HEK293 (cell line): ENCODE data around the gene SPATA33.
"Not testable (repeated sequence)": the region's sequence is repeated elsewhere in the genome, so short reads cannot be mapped to it uniquely, and the experiment has no call there.

ENCODE experiments used
- CTCF ChIA-PET: fragments of 350-600 bp; formaldehyde crosslinking; extraction: SDS; loops from one replicate; lab custom pipeline; 2021; ENCODE audit warnings: antibody characterized with exemption; lab: Yijun Ruan, JAX
- POLR2A ChIA-PET: fragments of 300-600 bp; formaldehyde crosslinking; extraction: SDS; loops from one replicate; lab custom pipeline; 2020; ENCODE audit warnings: antibody characterized with exemption, inconsistent platforms; lab: Yijun Ruan, JAX
- H3K27ac ChIP-seq: fragments of 200-500 bp; sonication (Bioruptor generic); 2 replicates; pipeline ENCODE4 v1.5.1; 2014; ENCODE audit warnings: low read depth, low read length, control low read depth, inconsistent platforms; ENCODE audit errors: extremely low read depth
- H3K36me3 ChIP-seq, 2 experiments: fragments of 200-500 bp in 1 of 2; sonication (Bioruptor generic) in 1 of 2; 1 replicate in 1 of 2; 2 replicates in 1 of 2; pipeline ENCODE4 v1.5.1; 2014 to 2017; ENCODE audit warnings: inconsistent platforms in 2 of 2, low read length in 2 of 2; ENCODE audit not compliant: control insufficient read depth in 2 of 2, insufficient read depth in 1 of 2
- H3K4me1 ChIP-seq: fragments of 200-500 bp; sonication (Bioruptor generic); 2 replicates; pipeline ENCODE4 v1.5.1; 2014; ENCODE audit warnings: mild to moderate bottlenecking, low read length, inconsistent platforms; ENCODE audit not compliant: control insufficient read depth, insufficient read depth
- H3K4me3 ChIP-seq: 2 replicates; pipeline ENCODE4 v1.5.1; 2011; ENCODE audit warnings: low read depth, mild to moderate bottlenecking, control low read depth, low read length, moderate library complexity
- H3K9me3 ChIP-seq: fragments of 200-500 bp; sonication (Bioruptor generic); 2 replicates; pipeline ENCODE4 v1.5.1; 2014; ENCODE audit warnings: low read depth, low read length, inconsistent platforms; ENCODE audit not compliant: control insufficient read depth, insufficient read depth
- HOXD13 ChIP-seq: sonication (generic); formaldehyde crosslinking; IDR thresholded peaks from 2 replicates; pipeline ENCODE4 v1.8.0; 2022; ENCODE audit warnings: missing genetic modification reagents, borderline replicate concordance
- INSM2 ChIP-seq: fragments of 450-650 bp; formaldehyde crosslinking; IDR thresholded peaks from 2 replicates; pipeline ENCODE4 v1.5.1; 2016; ENCODE audit warnings: missing biosample characterization, missing genetic modification characterization
- KLF17 ChIP-seq: fragments of 450-650 bp; formaldehyde crosslinking; IDR thresholded peaks from 2 replicates; pipeline ENCODE4 v1.5.1; 2016; ENCODE audit warnings: missing biosample characterization, missing genetic modification characterization
- KLF7 ChIP-seq: fragments of 450-650 bp; formaldehyde crosslinking; IDR thresholded peaks from 2 replicates; pipeline ENCODE4 v1.5.1; 2016; ENCODE audit warnings: missing biosample characterization, missing genetic modification characterization, borderline replicate concordance
- MEIS1 ChIP-seq: sonication (generic); formaldehyde crosslinking; IDR thresholded peaks from 2 replicates; pipeline ENCODE4 v1.8.1; 2022; ENCODE audit warnings: missing genetic modification reagents, mild to moderate bottlenecking, borderline replicate concordance
- PRDM2 ChIP-seq: fragments of 450-650 bp; formaldehyde crosslinking; IDR thresholded peaks from 2 replicates; pipeline ENCODE4 v1.5.1; 2016; ENCODE audit warnings: missing biosample characterization, missing genetic modification characterization, borderline replicate concordance
- ZFP41 ChIP-seq: fragments of 450-650 bp; formaldehyde crosslinking; IDR thresholded peaks from 2 replicates; pipeline ENCODE4 v1.5.1; 2016; ENCODE audit warnings: missing biosample characterization, missing genetic modification characterization, borderline replicate concordance
- ZNF121 ChIP-seq: fragments of 450-650 bp; formaldehyde crosslinking; IDR thresholded peaks from 2 replicates; pipeline ENCODE4 v1.5.1; 2016; ENCODE audit warnings: missing biosample characterization, missing genetic modification characterization
- ZNF138 ChIP-seq: fragments of 450-650 bp; formaldehyde crosslinking; IDR thresholded peaks from 2 replicates; pipeline ENCODE4 v1.5.1; 2016; ENCODE audit warnings: missing biosample characterization, missing genetic modification characterization, borderline replicate concordance
- ZNF18 ChIP-seq: fragments of 450-650 bp; formaldehyde crosslinking; IDR thresholded peaks from 2 replicates; pipeline ENCODE4 v1.5.1; 2016; ENCODE audit warnings: missing biosample characterization, missing genetic modification characterization
- ZNF221 ChIP-seq: fragments of 450-650 bp; formaldehyde crosslinking; IDR thresholded peaks from 2 replicates; pipeline ENCODE4 v1.5.1; 2017; ENCODE audit warnings: missing biosample characterization, missing genetic modification characterization, borderline replicate concordance
- ZNF416 ChIP-seq: fragments of 450-650 bp; formaldehyde crosslinking; IDR thresholded peaks from 2 replicates; pipeline ENCODE4 v1.5.1; 2016; ENCODE audit warnings: missing biosample characterization, missing genetic modification characterization
- ZNF513 ChIP-seq: fragments of 450-650 bp; IDR thresholded peaks from 2 replicates; pipeline ENCODE4 v1.5.1; 2018; ENCODE audit warnings: missing biosample characterization, missing genetic modification characterization
- ZNF555 ChIP-seq: fragments of 450-650 bp; formaldehyde crosslinking; conservative IDR thresholded peaks from 2 replicates; pipeline ENCODE4 v1.5.1; 2017; ENCODE audit warnings: missing biosample characterization, mild to moderate bottlenecking, missing genetic modification characterization, inconsistent platforms
- ZNF561 ChIP-seq: fragments of 450-650 bp; IDR thresholded peaks from 2 replicates; pipeline ENCODE4 v1.5.1; 2018; ENCODE audit warnings: missing biosample characterization, missing genetic modification characterization, borderline replicate concordance
- ZNF571 ChIP-seq: fragments of 450-650 bp; formaldehyde crosslinking; IDR thresholded peaks from 2 replicates; pipeline ENCODE4 v1.5.0; 2017; ENCODE audit warnings: missing biosample characterization, missing genetic modification characterization
- ZNF580 ChIP-seq: fragments of 450-650 bp; formaldehyde crosslinking; IDR thresholded peaks from 2 replicates; pipeline ENCODE4 v1.5.1; 2016; ENCODE audit warnings: missing biosample characterization, missing genetic modification characterization
- ZNF677 ChIP-seq: fragments of 450-650 bp; IDR thresholded peaks from 2 replicates; pipeline ENCODE4 v1.5.0; 2018; ENCODE audit warnings: missing biosample characterization, mild to moderate bottlenecking, missing genetic modification characterization, moderate library complexity
- ZNF747 ChIP-seq: fragments of 450-650 bp; formaldehyde crosslinking; IDR thresholded peaks from 2 replicates; pipeline ENCODE4 v1.5.1; 2016; ENCODE audit warnings: missing biosample characterization, missing genetic modification characterization
- ZNF837 ChIP-seq: fragments of 450-650 bp; formaldehyde crosslinking; IDR thresholded peaks from 2 replicates; pipeline ENCODE4 v1.5.1; 2016; ENCODE audit warnings: missing biosample characterization, missing genetic modification characterization

The SPATA33 gene

GRCh38 chr16:89699629-89700099 is 42.0 kb downstream of the SPATA33 start:
- H3K36me3 ChIP-seq: peaks cover 0 to 40% of the 10 kb centered on the region in 2 experiments; a peak in 2 of 3 replicates
- CTCF ChIA-PET: interaction anchor here (0.6 to 2.2 kb wide), 9 partner anchors 10 to 321 kb away, joined by 3 to 12 read pairs (median 3); partner anchors contain the start of gene VPS9D1
- POLR2A ChIA-PET: interaction anchor here (0.7 to 2.5 kb wide), 12 partner anchors 9 to 222 kb away, joined by 3 to 17 read pairs (median 4); partner anchors contain the start of genes CDK10, SPG7, TCF25 and VPS9D1
- not testable (repeated sequence) for H3K27ac ChIP-seq
- 0 out of 2 replicates have a peak, but pooled peaks have one; percentile 6 for TF ChIP-seq ZNF138 (tag by site-specific recombination)
- TF ChIP-seq, all 188 proteins: peak for 1; not testable (repeated sequence) for 187
- H3K4me3 ChIP-seq, H3K4me1 ChIP-seq, H3K9me3 ChIP-seq: not testable (repeated sequence)

GRCh38 chr16:89700100-89700648 is 42.5 kb downstream of the SPATA33 start:
- Histone ChIP-seq H3K4me3 (peak overlapping the region; percentile 68), H3K27ac (peak overlapping the region; percentile 65)
- TF ChIP-seq ZNF580 (tag by site-specific recombination): 0 out of 2 replicates have a peak, but pooled peaks have one; percentile 31
- no peak for TF ChIP-seq ZNF513 (tag by site-specific recombination)
- TF ChIP-seq ZFP41 (tag by site-specific recombination): no peak
- TF ChIP-seq ZNF571 (tag by site-specific recombination): no peak
- no peak for TF ChIP-seq ZNF18 (tag by site-specific recombination)
- TF ChIP-seq KLF17: peak; percentile 94
- TF ChIP-seq ZNF561 (tag by site-specific recombination): 0 out of 2 replicates have a peak, but pooled peaks have one; percentile 45
- no peak for TF ChIP-seq ZNF121 (tag by site-specific recombination)
- no peak for TF ChIP-seq ZNF221 (tag by site-specific recombination)
- TF ChIP-seq KLF7: peak; percentile 40; the same call in 1 of the 2 replicates
- no peak for TF ChIP-seq ZNF677 (tag by site-specific recombination)
- TF ChIP-seq ZNF747 (tag by site-specific recombination): no peak
- no peak for TF ChIP-seq HOXD13 (CRISPR knock-in tag)
- no peak for TF ChIP-seq ZNF555 (tag by site-specific recombination)
- TF ChIP-seq ZNF416 (tag by site-specific recombination): no peak
- no peak for TF ChIP-seq PRDM2 (tag by site-specific recombination)
- TF ChIP-seq INSM2 (tag by site-specific recombination): peak; percentile 66
- no peak for TF ChIP-seq MEIS1 (CRISPR knock-in tag)
- no peak for TF ChIP-seq ZNF837

More at GRCh38 chr16:89700100-89700648, 42.5 kb downstream of the SPATA33 start:
- Histone ChIP-seq H3K9me3 (no peaks in the 10 kb centered on the region), H3K36me3 (peaks cover 0 to 35% of the 10 kb centered on the region in 2 experiments; a peak in 2 of 3 replicates), H3K4me1 (peaks cover 8% of the 10 kb centered on the region)
- ChIA-PET CTCF (interaction anchor here (0.6 to 2.2 kb wide), 12 partner anchors 8 to 320 kb away, joined by 3 to 12 read pairs (median 3); no protein-coding TSS in a partner anchor), POLR2A (interaction anchor here (0.7 to 2.5 kb wide), 12 partner anchors 9 to 222 kb away, joined by 3 to 17 read pairs (median 4); partner anchors contain the start of genes CDK10, SPG7, TCF25 and VPS9D1)
